Kidney glomerular epithelial cell (primary cell): ENCODE results near the gene EP300.

Source experiments
- DNase-seq: peaks from one replicate; lab custom pipeline; 2025; lab: John Stamatoyannopoulos, UW

EP300 gene

GRCh38 chr22:41206719-41207118, 114.3 kb downstream of the EP300 start:
- no peak for DNase-seq

GRCh38 chr22:41215409-41215808, 123.0 kb downstream of the EP300 start:
- no peak for DNase-seq

GRCh38 chr22:41215926-41216325, 123.5 kb downstream of the EP300 start:
- DNase-seq: no peak

GRCh38 chr22:41216984-41217383, 124.6 kb downstream of the EP300 start:
- DNase-seq: no peak

GRCh38 chr22:41217553-41218157, 125.3 kb downstream of the EP300 start:
- no peak for DNase-seq

GRCh38 chr22:41222846-41223507, 130.6 kb downstream of the EP300 start:
- no peak for DNase-seq

GRCh38 chr22:41223535-41223934, 131.1 kb downstream of the EP300 start:
- DNase-seq: no peak

- no peak for DNase-seq
Measured at GRCh38 chr22:41226723-41227655, 134.6 kb downstream of the EP300 start.

GRCh38 chr22:41229215-41229614, 136.8 kb downstream of the EP300 start:
- no peak for DNase-seq
